ENCODE results near the gene TMEM115.
A peak's percentile ranks its signal among the peaks of the same experiment; 100 is the strongest.

Gene TMEM115

GRCh38 chr3:50334339-50335075, 24.8 kb downstream of the TMEM115 start:
- no peak for DNase-seq (ENCODE audit: low read depth in 1 of 2, low spot score in 1 of 2)

- no peak for DNase-seq (ENCODE audit: low read depth in 1 of 2, low spot score in 1 of 2)
Measured at GRCh38 chr3:50333744-50334328, 25.5 kb downstream of the TMEM115 start.

- no peak for DNase-seq (ENCODE audit: low read depth in 1 of 2, low spot score in 1 of 2)
Measured at GRCh38 chr3:50331364-50331907, 27.9 kb downstream of the TMEM115 start.

GRCh38 chr3:50330330-50330729, 29.0 kb downstream of the TMEM115 start:
- DNase-seq (ENCODE audit: low read depth in 1 of 2, low spot score in 1 of 2), result no peak

- peak; percentile 90 for DNase-seq (ENCODE audit: low read depth in 1 of 2, low spot score in 1 of 2)
Measured at GRCh38 chr3:50327943-50328691, 31.2 kb downstream of the TMEM115 start, which contains the start of gene TUSC2. Gene TUSC2, minus strand, starts transcription at chr3:50328223. Its CDS starts 124 bp downstream, at chr3:50328099.

- no peak for DNase-seq (ENCODE audit: low read depth in 1 of 2, low spot score in 1 of 2)
Measured at GRCh38 chr3:50327129-50327528, 32.2 kb downstream of the TMEM115 start.

- DNase-seq (ENCODE audit: low read depth in 1 of 2, low spot score in 1 of 2), result no peak
Measured at GRCh38 chr3:50326182-50326541, 33.2 kb downstream of the TMEM115 start.

- no peak for DNase-seq (ENCODE audit: low read depth in 1 of 2, low spot score in 1 of 2)
Measured at GRCh38 chr3:50325497-50326181, 33.7 kb downstream of the TMEM115 start.

GRCh38 chr3:50325113-50325480, 34.2 kb downstream of the TMEM115 start:
- DNase-seq (ENCODE audit: low read depth in 1 of 2, low spot score in 1 of 2), result no peak

GRCh38 chr3:50324351-50325112, 34.8 kb downstream of the TMEM115 start:
- peak in 1 of 2 donors; percentile 32 for DNase-seq (ENCODE audit: low read depth in 1 of 2, low spot score in 1 of 2)

- no peak for DNase-seq (ENCODE audit: low read depth in 1 of 2, low spot score in 1 of 2)
Measured at GRCh38 chr3:50323614-50324199, 35.6 kb downstream of the TMEM115 start.

- DNase-seq (ENCODE audit: low read depth in 1 of 2, low spot score in 1 of 2), result no peak
Measured at GRCh38 chr3:50323092-50323600, 36.2 kb downstream of the TMEM115 start.

- no peak for DNase-seq (ENCODE audit: low read depth in 1 of 2, low spot score in 1 of 2)
Measured at GRCh38 chr3:50322386-50323091, 36.8 kb downstream of the TMEM115 start, which contains the start of gene HYAL2. Gene HYAL2, minus strand, starts transcription at chr3:50322745. Its CDS starts 2,256 bp downstream, at chr3:50320489.

- DNase-seq (ENCODE audit: low read depth in 1 of 2, low spot score in 1 of 2), result no peak
Measured at GRCh38 chr3:50322115-50322385, 37.3 kb downstream of the TMEM115 start.

GRCh38 chr3:50321336-50322114, 37.8 kb downstream of the TMEM115 start:
- DNase-seq (ENCODE audit: low read depth in 1 of 2, low spot score in 1 of 2), result peak; percentile 59 to 71

GRCh38 chr3:50320853-50321335, 38.4 kb downstream of the TMEM115 start:
- peak in 1 of 2 donors; percentile 47 for DNase-seq (ENCODE audit: low read depth in 1 of 2, low spot score in 1 of 2)

GRCh38 chr3:50319894-50320625, 39.3 kb downstream of the TMEM115 start:
- no peak for DNase-seq (ENCODE audit: low read depth in 1 of 2, low spot score in 1 of 2)

Measured in activated T-helper 1 cell treated with anti-CD3 and anti-CD28 coated beads, Interleukin-2, amount 50 U/mL, for 16 hours (primary cell).